KG1 (cell line): ENCODE data around the gene TOMM20L.
A peak's percentile ranks its signal among the peaks of the same experiment; 100 is the strongest.

ENCODE experiments used
- DNase-seq: peaks from one replicate; lab custom pipeline; 2025; lab: John Stamatoyannopoulos, UW

TOMM20L gene

DNA sequence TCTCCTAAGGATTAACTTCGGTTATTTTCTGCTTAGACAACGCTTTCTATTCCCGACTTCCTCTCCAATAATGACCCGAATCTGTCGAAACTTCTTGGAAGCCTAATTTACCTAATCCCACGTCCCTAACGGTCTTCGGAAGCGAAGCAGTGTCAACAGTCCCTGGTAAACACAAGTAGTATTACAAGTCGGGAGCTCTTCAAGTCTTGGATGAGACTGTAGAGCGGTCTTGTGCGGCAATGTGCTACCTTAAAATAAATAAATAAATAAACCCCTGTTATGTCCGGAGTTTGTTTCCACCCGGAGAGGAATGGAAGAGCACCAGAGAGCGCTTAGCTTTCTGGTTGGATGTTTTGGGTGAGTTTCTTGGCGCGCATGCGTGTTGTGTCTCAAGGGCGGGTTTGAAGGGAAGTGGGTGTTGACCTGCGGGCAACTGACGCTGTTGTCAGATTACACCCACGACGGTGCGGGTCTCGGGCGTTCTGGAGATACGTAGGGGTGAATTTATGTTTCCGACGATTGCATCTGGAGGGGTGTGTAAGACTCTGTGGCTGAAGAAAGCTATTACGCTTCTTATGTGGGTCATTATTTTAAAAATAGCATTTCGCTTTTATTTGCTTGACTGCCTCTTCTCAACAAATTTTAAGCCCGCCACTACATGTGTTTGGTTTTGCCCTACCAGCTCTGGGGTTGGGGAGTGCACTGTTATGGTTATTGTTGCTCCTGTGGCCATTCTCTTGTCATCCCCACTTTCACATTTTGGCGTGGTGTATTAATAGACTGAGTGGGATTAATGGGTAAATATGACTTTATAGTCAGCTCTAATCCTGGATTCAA lies 31.8 kb downstream of the TOMM20L start, which contains the start of the genes KIAA0586 and TIMM9:
Gene KIAA0586, plus strand, starts transcription at position 439 of the 837 bp plus-strand sequence. CDS start 546 bp downstream, outside the sequence.
Gene TIMM9, minus strand, starts transcription at position 251 of the 837 bp plus-strand sequence. CDS start 15,586 bp downstream, outside the sequence.
- peak; percentile 93 for DNase-seq

DNA sequence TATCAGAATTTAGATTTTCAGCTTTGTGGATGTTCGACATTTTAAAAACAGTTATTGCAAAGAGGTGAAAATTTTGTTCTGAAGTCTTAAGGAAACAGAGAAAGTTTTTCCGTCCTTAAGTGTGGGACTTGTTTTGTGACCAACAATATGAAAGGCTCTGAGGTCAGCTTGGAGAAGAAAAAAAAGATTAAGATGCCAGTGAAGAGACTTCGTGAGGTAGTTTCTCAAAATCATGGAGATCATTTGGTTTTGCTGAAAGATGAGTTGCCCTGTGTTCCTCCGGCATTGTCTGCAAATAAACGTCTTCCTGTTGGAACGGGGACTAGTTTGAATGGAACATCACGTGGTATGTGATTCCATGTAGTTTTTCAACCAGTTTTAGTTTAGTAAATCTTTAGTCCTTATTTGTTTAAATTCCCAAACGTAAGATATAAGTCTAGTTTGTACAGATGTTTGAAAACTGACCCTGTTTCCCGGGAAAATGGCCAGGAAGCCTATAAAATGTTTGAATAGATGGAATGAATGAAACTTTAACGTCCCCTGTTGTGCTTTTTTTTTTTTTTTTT lies 32.5 kb downstream of the TOMM20L start:
- peak; percentile 50 for DNase-seq

DNA sequence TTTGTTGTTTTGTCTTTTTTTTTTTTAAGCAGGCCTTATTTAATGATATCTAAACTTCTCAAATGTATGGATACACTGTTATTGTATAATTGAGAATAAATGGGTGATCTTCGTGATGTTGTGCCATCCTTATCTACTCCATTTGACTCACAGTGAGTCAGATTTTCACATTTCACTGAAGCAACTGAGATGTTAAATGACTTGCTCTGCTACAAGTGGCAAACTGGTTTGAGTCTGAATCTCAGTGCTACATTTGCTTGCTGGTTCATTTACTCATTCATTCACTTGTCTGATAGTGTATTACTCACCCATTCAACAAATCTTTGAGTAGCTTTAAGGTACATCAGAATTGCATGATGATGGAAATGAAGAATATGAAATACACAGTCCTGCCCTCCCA lies 34.4 kb downstream of the TOMM20L start:
- no peak for DNase-seq

GRCh38 chr14:58439476-58439875 lies 43.7 kb downstream of the TOMM20L start:
- DNase-seq, result no peak

GRCh38 chr14:58444627-58445026 lies 48.9 kb downstream of the TOMM20L start:
- DNase-seq, result no peak

DNA sequence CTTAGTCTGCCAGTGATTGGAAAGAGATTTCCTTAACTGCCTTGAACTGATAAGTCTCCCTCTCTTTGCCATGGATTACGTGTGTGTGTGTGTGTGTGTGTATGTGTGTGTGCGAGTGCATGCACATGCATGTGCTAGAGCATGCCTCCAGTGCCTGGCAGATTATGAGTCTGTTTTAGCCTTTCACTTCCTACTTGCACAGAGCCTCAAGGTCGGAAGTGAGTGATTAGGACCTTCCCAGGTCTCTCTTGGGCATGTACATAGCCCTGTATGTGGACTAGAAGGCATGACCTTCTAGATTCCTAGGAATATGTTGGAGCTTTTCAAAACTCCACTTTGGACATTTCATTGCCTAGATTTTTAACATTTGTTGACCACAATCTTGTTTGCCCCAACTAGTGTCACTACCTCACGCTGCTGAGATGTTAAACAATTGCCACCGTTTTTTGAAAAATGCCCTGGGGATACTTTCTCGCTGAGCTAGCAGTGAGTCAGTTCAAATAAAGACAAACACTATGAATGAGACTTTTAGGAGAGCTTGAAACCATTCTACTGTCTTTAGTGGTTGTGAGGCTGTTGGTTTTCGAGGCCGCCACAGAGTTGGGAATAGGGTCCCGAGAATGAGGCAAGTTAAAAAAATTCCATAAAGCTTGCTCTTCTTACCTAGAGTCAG lies 60.0 kb downstream of the TOMM20L start:
- no peak for DNase-seq
